Measurements from ENCODE around the gene NCBP3.

DNA sequence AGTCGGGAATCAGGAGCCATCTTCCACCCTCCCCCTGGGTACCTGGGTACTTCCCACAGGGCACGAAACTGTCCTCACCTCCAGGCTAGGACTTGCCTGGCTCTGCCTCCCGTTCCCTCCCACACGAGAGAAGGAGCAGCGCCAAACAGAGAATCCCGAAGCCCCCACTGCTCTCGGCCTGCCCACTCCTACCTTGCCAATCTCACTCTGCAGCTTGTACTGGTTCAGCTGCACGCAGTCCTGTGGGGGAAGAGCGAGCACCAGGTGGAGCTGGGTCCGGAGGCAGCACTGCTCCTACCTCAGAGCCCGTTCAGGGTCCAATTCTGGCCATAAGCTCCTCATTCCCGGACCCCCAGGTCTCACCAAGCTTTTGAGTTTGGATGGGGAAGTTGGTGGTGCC is 38.1 kb upstream of the NCBP3 start:
- TF ChIP-seq GATA3 (IDR thresholded peaks at IDR 0.05; ENCODE audit: low read depth, low read length), result no peak
- no peak for TF ChIP-seq GATA2 (IDR thresholded peaks at IDR 0.05; ENCODE audit: low read depth, low read length)
